ENCODE measurements around the gene TF. TPM values are rescaled to one million over a fixed set of nuclear protein-coding genes. Genes with fewer than 3 reads are reported as not detected.
"Not testable (repeated sequence)": the region's sequence is repeated elsewhere in the genome, so short reads cannot be mapped to it uniquely, and the experiment has no call there.

Gene TF
- polyA plus RNA-seq, 1 of the 3 experiments (the other 2 are of a cell fraction), result 0.08 TPM

DNA sequence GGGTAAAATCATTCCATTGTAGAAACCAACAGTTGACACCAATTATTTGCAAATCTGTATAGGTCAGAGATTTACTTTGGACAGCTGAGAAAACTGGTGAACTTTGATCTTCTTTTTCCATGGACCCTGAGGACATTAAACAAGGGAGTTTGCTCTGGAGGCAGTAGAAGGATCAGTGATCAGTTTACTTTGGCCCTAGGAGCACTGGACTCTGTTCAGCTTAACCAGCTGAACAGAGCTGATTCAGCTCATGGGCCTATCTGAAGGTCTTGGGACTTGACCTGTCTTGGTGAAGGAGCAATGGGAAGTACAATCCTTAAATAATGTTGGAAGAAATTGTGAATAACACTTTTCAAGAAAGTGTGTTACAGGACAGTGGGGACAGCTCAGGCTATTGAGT lies 15.2 kb upstream of the TF start:
- CTCF ChIA-PET, result interaction anchor here (0.7 kb wide), 1 partner anchor 40 kb away, joined by 3 read pairs; no protein-coding TSS in a partner anchor

DNA sequence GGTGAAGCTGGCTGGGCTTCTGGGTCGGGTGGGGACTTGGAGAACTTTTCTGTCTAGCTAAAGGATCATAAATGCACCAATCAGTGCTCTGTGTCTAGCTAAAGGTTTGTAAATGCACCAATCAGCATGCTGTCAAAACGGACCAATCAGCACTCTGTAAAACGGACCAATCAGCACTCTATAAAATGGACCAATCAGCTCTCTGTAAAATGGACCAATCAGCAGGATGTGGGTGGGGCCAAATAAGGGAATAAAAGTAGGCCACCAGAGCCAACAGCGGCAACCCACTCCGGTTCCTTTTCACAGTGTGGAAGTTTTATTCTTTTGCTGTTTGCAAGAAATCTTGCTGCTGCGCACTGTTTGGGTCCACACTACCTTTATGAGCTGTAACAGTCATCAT lies 14.0 kb upstream of the TF start:
- H3K27ac ChIP-seq (ENCODE audit: low read depth in 2 of 2, low read length in 1 of 2); POLR2A ChIA-PET; H3K9ac ChIP-seq; H3K27me3 ChIP-seq (ENCODE audit: insufficient read depth); H3F3A ChIP-seq (replicated peaks; ENCODE audit: insufficient read depth); H3K4me2 ChIP-seq; CTCF ChIA-PET; H3K4me3 ChIP-seq (ENCODE audit: low read depth in 2 of 2, low read length in 1 of 2); H3K9me2 ChIP-seq; H2AFZ ChIP-seq (ENCODE audit: low read depth); H3K9me3 ChIP-seq; DNase-seq; H3K36me3 ChIP-seq (replicated peaks in 1 of 2; ENCODE audit: control insufficient read depth in 1 of 2, insufficient read depth in 2 of 2, low read length in 1 of 2); H3K79me2 ChIP-seq (ENCODE audit: insufficient read depth); H4K20me1 ChIP-seq (ENCODE audit: insufficient read depth); H3K4me1 ChIP-seq (ENCODE audit: control insufficient read depth in 1 of 2, insufficient read depth in 2 of 2, low read depth in 1 of 2, low read length in 1 of 2): not testable (repeated sequence)
- 58% methylated on average over 6 of the region's 6 CpGs for WGBS (ENCODE audit: low lambda C conversion rate)

More for the DNA sequence above, 15.2 kb upstream of the TF start:
- Histone ChIP-seq H3K9me2 (no peaks in the 10 kb centered on the region), H3K9me3 (no peaks in the 10 kb centered on the region), H3K27me3 (ENCODE audit: insufficient read depth) (no peaks in the 10 kb centered on the region; the same call in 1 of the 2 replicates), H2AFZ (ENCODE audit: low read depth) (no peak overlapping the region), H3K36me3 (replicated peaks in 1 of 2; ENCODE audit: control insufficient read depth in 1 of 2, insufficient read depth in 2 of 2, low read length in 1 of 2) (no peaks in the 10 kb centered on the region), H3K27ac (ENCODE audit: low read depth in 2 of 2, low read length in 1 of 2) (no peak overlapping the region), H3K79me2 (ENCODE audit: insufficient read depth) (no peaks in the 10 kb centered on the region), H3K9ac (no peak overlapping the region), H4K20me1 (ENCODE audit: insufficient read depth) (no peaks in the 10 kb centered on the region), H3F3A (replicated peaks; ENCODE audit: insufficient read depth) (no peaks in the 10 kb centered on the region), H3K4me2 (no peak overlapping the region), H3K4me1 (ENCODE audit: control insufficient read depth in 1 of 2, insufficient read depth in 2 of 2, low read depth in 1 of 2, low read length in 1 of 2) (no peaks in the 10 kb centered on the region), H3K4me3 (ENCODE audit: low read depth in 2 of 2, low read length in 1 of 2) (no peak overlapping the region)
- POLR2A ChIA-PET, result no interaction called here
- TF ChIP-seq ZBTB33 (IDR thresholded peaks at IDR 0.05; ENCODE audit: borderline replicate concordance, low read depth) (no peak), GATA2 (CRISPR knock-in tag; IDR thresholded peaks at IDR 0.05) (no peak), GABPA (IDR thresholded peaks at IDR 0.05; ENCODE audit: low read depth) (no peak), PBX3 (IDR thresholded peaks at IDR 0.05) (no peak)
- TF ChIP-seq, protein P1, sequence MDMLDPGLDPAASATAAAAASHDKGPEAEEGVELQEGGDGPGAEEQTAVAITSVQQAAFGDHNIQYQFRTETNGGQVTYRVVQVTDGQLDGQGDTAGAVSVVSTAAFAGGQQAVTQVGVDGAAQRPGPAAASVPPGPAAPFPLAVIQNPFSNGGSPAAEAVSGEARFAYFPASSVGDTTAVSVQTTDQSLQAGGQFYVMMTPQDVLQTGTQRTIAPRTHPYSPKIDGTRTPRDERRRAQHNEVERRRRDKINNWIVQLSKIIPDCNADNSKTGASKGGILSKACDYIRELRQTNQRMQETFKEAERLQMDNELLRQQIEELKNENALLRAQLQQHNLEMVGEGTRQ (IDR thresholded peaks at IDR 0.05; ENCODE audit: borderline replicate concordance, low read depth, low read length), result no peak
- DNase-seq, result no peak

DNA sequence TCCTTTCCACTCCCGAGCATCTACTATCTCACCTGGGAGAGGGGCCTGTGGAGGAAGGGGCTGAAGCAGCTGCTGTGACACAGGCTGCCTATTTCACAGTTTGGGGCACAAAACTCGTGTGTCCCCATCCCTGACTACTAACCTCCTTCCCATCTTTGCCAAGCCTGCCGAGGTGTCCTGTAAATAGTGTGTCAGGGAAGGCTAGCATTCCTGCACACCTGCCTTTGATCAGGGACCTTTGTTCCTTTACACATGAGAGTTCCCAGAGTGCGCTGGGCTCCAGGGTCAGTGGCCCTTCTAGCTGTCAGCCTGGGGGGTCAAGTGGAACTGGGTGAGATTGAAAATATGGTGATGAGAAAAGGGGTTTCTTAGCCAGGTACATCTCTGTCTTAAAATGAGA lies 13.0 kb upstream of the TF start:
- Histone ChIP-seq H3K9me2 (no peaks in the 10 kb centered on the region), H3K36me3 (replicated peaks in 1 of 2; ENCODE audit: control insufficient read depth in 1 of 2, insufficient read depth in 2 of 2, low read length in 1 of 2) (no peaks in the 10 kb centered on the region), H4K20me1 (ENCODE audit: insufficient read depth) (no peaks in the 10 kb centered on the region), H3K4me2 (no peak overlapping the region), H3K4me1 (ENCODE audit: control insufficient read depth in 1 of 2, insufficient read depth in 2 of 2, low read depth in 1 of 2, low read length in 1 of 2) (no peaks in the 10 kb centered on the region), H3K4me3 (ENCODE audit: low read depth in 2 of 2, low read length in 1 of 2) (no peak overlapping the region), H3K9me3 (no peaks in the 10 kb centered on the region), H3K9ac (no peak overlapping the region), H3F3A (replicated peaks; ENCODE audit: insufficient read depth) (no peaks in the 10 kb centered on the region), H3K79me2 (ENCODE audit: insufficient read depth) (no peaks in the 10 kb centered on the region), H3K27me3 (ENCODE audit: insufficient read depth) (no peaks in the 10 kb centered on the region; the same call in 1 of the 2 replicates), H3K27ac (ENCODE audit: low read depth in 2 of 2, low read length in 1 of 2) (no peak overlapping the region), H2AFZ (ENCODE audit: low read depth) (no peak overlapping the region)
- POLR2A ChIA-PET, result no interaction called here
- TF ChIP-seq POLR2AphosphoS5 (IDR thresholded peaks at IDR 0.05; ENCODE audit: low read depth, low read length) (no peak), SIN3A (IDR thresholded peaks at IDR 0.05; ENCODE audit: borderline replicate concordance, low read depth, low read length) (no peak), RFX5 (IDR thresholded peaks at IDR 0.05; ENCODE audit: low read length) (no peak), FOXM1 (IDR thresholded peaks at IDR 0.05; ENCODE audit: low read depth) (no peak), NRF1 (IDR thresholded peaks at IDR 0.05; ENCODE audit: low read depth, low read length) (no peak), RCOR1 (IDR thresholded peaks at IDR 0.05; ENCODE audit: low read length) (no peak), FOXJ3 (CRISPR knock-in tag; IDR thresholded peaks at IDR 0.05) (no peak), CHD2 (IDR thresholded peaks at IDR 0.05; ENCODE audit: low read length, partially characterized antibody) (no peak), YY1 (IDR thresholded peaks at IDR 0.05; ENCODE audit: low read depth) (no peak), USF1 (IDR thresholded peaks at IDR 0.05; ENCODE audit: borderline replicate concordance, low read depth) (no peak), CTCF (IDR thresholded peaks at IDR 0.05) (no peak), FOSL2 (IDR thresholded peaks at IDR 0.05; ENCODE audit: borderline replicate concordance, low read depth) (no peak)
- no peak for DNase-seq
- 21% methylated on average over 4 of the region's 4 CpGs for WGBS (ENCODE audit: low lambda C conversion rate)
- CTCF ChIA-PET, result no interaction called here
